Measurements from ENCODE around the gene SRPRB. TPM values are rescaled to one million over a fixed set of nuclear protein-coding genes. Genes with fewer than 3 reads are reported as not detected.

The SRPRB gene
- total and polyA plus RNA-seq, 2 donors (not counting 3 experiments of a cell fraction or from before 2014, with no cell fraction given) = 22.7 to 69.2 TPM

DNA sequence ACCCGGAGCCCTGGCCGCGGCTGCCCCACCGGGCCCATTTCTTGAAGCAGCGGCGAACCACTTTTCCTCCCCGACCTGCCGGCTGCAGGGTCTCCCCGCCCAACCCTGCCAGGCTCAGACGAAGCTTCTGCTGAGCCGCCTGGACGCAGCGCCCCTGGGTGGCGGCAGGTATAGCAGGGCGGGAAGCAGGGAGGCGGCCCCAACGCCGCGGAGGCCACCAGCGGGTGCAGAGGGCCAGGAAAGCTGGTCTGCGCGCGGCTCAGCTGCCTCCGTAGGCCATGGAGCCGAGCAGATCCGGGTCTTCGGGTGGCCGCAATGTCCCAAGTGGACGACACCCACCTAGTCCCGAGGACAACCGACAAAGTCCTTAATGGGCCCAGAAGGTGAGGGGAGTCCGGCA lies 21.9 kb upstream of the SRPRB start:
- H3K4me2 ChIP-seq (ENCODE audit: insufficient read depth, low read length) = no peak overlapping the region
- no peaks in the 10 kb centered on the region for H4K20me1 ChIP-seq (replicated peaks; ENCODE audit: control insufficient read depth, extremely low read depth, insufficient read depth, low read length)
- peaks cover 1 to 13% of the 10 kb centered on the region in 2 experiments for H3K27me3 ChIP-seq (ENCODE audit: control insufficient read depth in 2 of 2, insufficient read depth in 2 of 2, low read length in 2 of 2)
- no peak overlapping the region for H3K4me3 ChIP-seq (replicated peaks in 1 of 3; ENCODE audit: insufficient read depth in 1 of 3, low read depth in 1 of 3, low read length in 3 of 3)
- intact Hi-C loops (cut with micrococcal nuclease) (no loop called here), dilution Hi-C loops (cut with MboI; ENCODE audit: extremely low pct_ligation_motif_present, low sequenced_read_pairs) (no loop called here)
- no peaks in the 10 kb centered on the region for H3K9me3 ChIP-seq (replicated peaks; ENCODE audit: control insufficient read depth, insufficient read depth, low read length)
- no peaks in the 10 kb centered on the region for H3K36me3 ChIP-seq (ENCODE audit: control insufficient read depth in 2 of 2, extremely low read depth in 1 of 2, insufficient read depth in 2 of 2, low read length in 2 of 2)
- H3K79me2 ChIP-seq (ENCODE audit: control insufficient read depth, insufficient read depth, low read length) = no peaks in the 10 kb centered on the region
- H3K4me1 ChIP-seq (ENCODE audit: control insufficient read depth, extremely low read depth, insufficient read depth, low read length) = no peaks in the 10 kb centered on the region
- no peak overlapping the region for H3K27ac ChIP-seq (ENCODE audit: insufficient read depth, low read depth, low read length)
- no TSS peak for BruUV-seq (replicated peaks)
- H3K9me1 ChIP-seq (replicated peaks; ENCODE audit: control insufficient read depth, extremely low read depth, insufficient read depth, low read length) = no peaks in the 10 kb centered on the region
- FAIRE-seq (no peak), DNase-seq (ENCODE audit: low read depth, low spot score) (no peak)
- H2AFZ ChIP-seq (ENCODE audit: low read depth, low read length) = no peak overlapping the region
- no peak overlapping the region for H3K9ac ChIP-seq (replicated peaks; ENCODE audit: extremely low read depth, insufficient read depth, low read length)
- CTCF ChIA-PET = interaction anchor here (0.6 kb wide), 1 partner anchor 1055 kb away, joined by 3 read pairs; no protein-coding TSS in a partner anchor
- TF ChIP-seq POLR2AphosphoS5 (IDR thresholded peaks at IDR 0.05; ENCODE audit: insufficient read depth, low read depth, low read length) (no peak), FOS (IDR thresholded peaks at IDR 0.05; ENCODE audit: borderline replicate concordance, insufficient read depth, low read length) (no peak), GATA2 (IDR thresholded peaks at IDR 0.05; ENCODE audit: insufficient read depth, insufficient read length, low read depth, low read length) (no peak), JUN (IDR thresholded peaks at IDR 0.05; ENCODE audit: borderline replicate concordance, insufficient read depth, insufficient read length, low read depth) (no peak), EZH2 (IDR thresholded peaks at IDR 0.05; ENCODE audit: borderline replicate concordance, low read depth, low read length, severe bottlenecking) (no peak)
- TF ChIP-seq, protein P1, sequence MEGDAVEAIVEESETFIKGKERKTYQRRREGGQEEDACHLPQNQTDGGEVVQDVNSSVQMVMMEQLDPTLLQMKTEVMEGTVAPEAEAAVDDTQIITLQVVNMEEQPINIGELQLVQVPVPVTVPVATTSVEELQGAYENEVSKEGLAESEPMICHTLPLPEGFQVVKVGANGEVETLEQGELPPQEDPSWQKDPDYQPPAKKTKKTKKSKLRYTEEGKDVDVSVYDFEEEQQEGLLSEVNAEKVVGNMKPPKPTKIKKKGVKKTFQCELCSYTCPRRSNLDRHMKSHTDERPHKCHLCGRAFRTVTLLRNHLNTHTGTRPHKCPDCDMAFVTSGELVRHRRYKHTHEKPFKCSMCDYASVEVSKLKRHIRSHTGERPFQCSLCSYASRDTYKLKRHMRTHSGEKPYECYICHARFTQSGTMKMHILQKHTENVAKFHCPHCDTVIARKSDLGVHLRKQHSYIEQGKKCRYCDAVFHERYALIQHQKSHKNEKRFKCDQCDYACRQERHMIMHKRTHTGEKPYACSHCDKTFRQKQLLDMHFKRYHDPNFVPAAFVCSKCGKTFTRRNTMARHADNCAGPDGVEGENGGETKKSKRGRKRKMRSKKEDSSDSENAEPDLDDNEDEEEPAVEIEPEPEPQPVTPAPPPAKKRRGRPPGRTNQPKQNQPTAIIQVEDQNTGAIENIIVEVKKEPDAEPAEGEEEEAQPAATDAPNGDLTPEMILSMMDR (IDR thresholded peaks at IDR 0.05; ENCODE audit: extremely low read depth in 1 of 2, insufficient read depth in 1 of 2, low read depth in 1 of 2, low read length in 2 of 2) = no peak
- POLR2A ChIA-PET = no interaction called here
